Measurements from ENCODE around the gene MFAP1.

The MFAP1 gene

GRCh38 chr15:43776101-43776717 is 48.3 kb downstream of the MFAP1 start:
- H3K27me3 Mint-ChIP-seq = no peaks in the 10 kb centered on the region
- ATAC-seq (replicated peaks) (peak; percentile 78 to 79), DNase-seq (peak; percentile 93)
- peaks cover 37 to 48% of the 10 kb centered on the region in 2 donors for H3K36me3 Mint-ChIP-seq
- peak overlapping the region; percentile 99 for H3K27ac Mint-ChIP-seq
- peak overlapping the region; percentile 97 to 99 for H3K4me3 Mint-ChIP-seq
- no peaks in the 10 kb centered on the region for H3K9me3 Mint-ChIP-seq
- H3K4me1 Mint-ChIP-seq = peaks cover 23 to 57% of the 10 kb centered on the region in 2 donors

GRCh38 chr15:43775411-43775965 is 49.0 kb downstream of the MFAP1 start:
- ATAC-seq (replicated peaks) (no peak), DNase-seq (no peak)
- Mint-ChIP-seq H3K4me3 (peak overlapping the region; percentile 97 to 99), H3K9me3 (no peaks in the 10 kb centered on the region), H3K36me3 (peaks cover 43 to 53% of the 10 kb centered on the region in 2 donors), H3K27me3 (no peaks in the 10 kb centered on the region), H3K4me1 (peaks cover 23 to 51% of the 10 kb centered on the region in 2 donors), H3K27ac (peak overlapping the region; percentile 99)

- peaks cover 50 to 63% of the 10 kb centered on the region in 2 donors for H3K36me3 Mint-ChIP-seq
- peaks cover 21 to 49% of the 10 kb centered on the region in 2 donors for H3K4me1 Mint-ChIP-seq
- no peak overlapping the region for H3K4me3 Mint-ChIP-seq
- ATAC-seq (replicated peaks) (no peak), DNase-seq (no peak)
- no peaks in the 10 kb centered on the region for H3K27me3 Mint-ChIP-seq
- H3K9me3 Mint-ChIP-seq = no peaks in the 10 kb centered on the region
- H3K27ac Mint-ChIP-seq = no peak overlapping the region
These were observed 50.4 kb downstream of the MFAP1 start for GRCh38 chr15:43774062-43774461.

GRCh38 chr15:43772624-43773023 is 51.9 kb downstream of the MFAP1 start:
- ATAC-seq (replicated peaks) (no peak), DNase-seq (no peak)
- no peak overlapping the region for H3K27ac Mint-ChIP-seq
- H3K4me1 Mint-ChIP-seq = peaks cover 14 to 38% of the 10 kb centered on the region in 2 donors
- H3K27me3 Mint-ChIP-seq = no peaks in the 10 kb centered on the region
- H3K9me3 Mint-ChIP-seq = no peaks in the 10 kb centered on the region
- H3K36me3 Mint-ChIP-seq = peaks cover 53 to 69% of the 10 kb centered on the region in 2 donors
- H3K4me3 Mint-ChIP-seq = no peak overlapping the region

- Mint-ChIP-seq H3K36me3 (peaks cover 53 to 69% of the 10 kb centered on the region in 2 donors), H3K9me3 (no peaks in the 10 kb centered on the region), H3K27me3 (no peaks in the 10 kb centered on the region), H3K4me1 (peaks cover 14 to 31% of the 10 kb centered on the region in 2 donors), H3K27ac (no peak overlapping the region), H3K4me3 (no peak overlapping the region)
- no peak for DNase-seq
- no peak for ATAC-seq (replicated peaks)
These were observed 52.7 kb downstream of the MFAP1 start for GRCh38 chr15:43771816-43772215.

- H3K4me1 Mint-ChIP-seq = peaks cover 7 to 14% of the 10 kb centered on the region in 2 donors
- peak overlapping the region; percentile 25 for H3K27ac Mint-ChIP-seq
- no peaks in the 10 kb centered on the region for H3K9me3 Mint-ChIP-seq
- no peaks in the 10 kb centered on the region for H3K27me3 Mint-ChIP-seq
- no peak overlapping the region for H3K4me3 Mint-ChIP-seq
- peak; percentile 21 for DNase-seq
- ATAC-seq (replicated peaks) = peak; percentile 70 to 77
- peaks cover 48 to 61% of the 10 kb centered on the region in 2 donors for H3K36me3 Mint-ChIP-seq
These were observed 54.8 kb downstream of the MFAP1 start for GRCh38 chr15:43769584-43770228.

GRCh38 chr15:43763819-43764446 is 60.6 kb downstream of the MFAP1 start:
- no peaks in the 10 kb centered on the region for H3K9me3 Mint-ChIP-seq
- peaks cover 28 to 36% of the 10 kb centered on the region in 2 donors for H3K36me3 Mint-ChIP-seq
- no peaks in the 10 kb centered on the region for H3K27me3 Mint-ChIP-seq
- peaks cover 0 to 5% of the 10 kb centered on the region in 2 donors for H3K4me1 Mint-ChIP-seq
- no peak for ATAC-seq (replicated peaks)
- DNase-seq = no peak
- no peak overlapping the region for H3K4me3 Mint-ChIP-seq
- no peak overlapping the region for H3K27ac Mint-ChIP-seq

GRCh38 chr15:43762824-43763223 is 61.7 kb downstream of the MFAP1 start:
- no peak for DNase-seq
- Mint-ChIP-seq H3K9me3 (no peaks in the 10 kb centered on the region), H3K27me3 (no peaks in the 10 kb centered on the region), H3K27ac (no peak overlapping the region), H3K4me3 (no peak overlapping the region), H3K36me3 (peaks cover 28 to 30% of the 10 kb centered on the region in 2 donors), H3K4me1 (peaks cover 0 to 5% of the 10 kb centered on the region in 2 donors)
- no peak for ATAC-seq (replicated peaks)

Measured in stimulated activated naive B cell treated with anti-CD40 and anti-IgM and Interleukin-4, amounts not matched to agents 10 μg/mL and 1 μg/mL and 100 μg/mL, for 72 hours (primary cell).